Suppressor macrophage (primary cell): Measurements from ENCODE around the gene RAB11FIP4.
A peak's percentile ranks its signal among the peaks of the same experiment; 100 is the strongest.
"Not testable (repeated sequence)": the region's sequence is repeated elsewhere in the genome, so short reads cannot be mapped to it uniquely, and the experiment has no call there.

Experiments used
- DNase-seq, 4 experiments: peaks; one replicate each; pipeline ENCODE4 v3.0.0-alpha.2; 2020 to 2022
- total RNA-seq, 17 experiments: gene quantifications; one replicate each; lab custom pipeline; 2026; ENCODE audit warnings: mixed read lengths in 6 of 17, inconsistent platforms in 3 of 17; lab: John Stamatoyannopoulos, UW

RAB11FIP4 gene, protein sequence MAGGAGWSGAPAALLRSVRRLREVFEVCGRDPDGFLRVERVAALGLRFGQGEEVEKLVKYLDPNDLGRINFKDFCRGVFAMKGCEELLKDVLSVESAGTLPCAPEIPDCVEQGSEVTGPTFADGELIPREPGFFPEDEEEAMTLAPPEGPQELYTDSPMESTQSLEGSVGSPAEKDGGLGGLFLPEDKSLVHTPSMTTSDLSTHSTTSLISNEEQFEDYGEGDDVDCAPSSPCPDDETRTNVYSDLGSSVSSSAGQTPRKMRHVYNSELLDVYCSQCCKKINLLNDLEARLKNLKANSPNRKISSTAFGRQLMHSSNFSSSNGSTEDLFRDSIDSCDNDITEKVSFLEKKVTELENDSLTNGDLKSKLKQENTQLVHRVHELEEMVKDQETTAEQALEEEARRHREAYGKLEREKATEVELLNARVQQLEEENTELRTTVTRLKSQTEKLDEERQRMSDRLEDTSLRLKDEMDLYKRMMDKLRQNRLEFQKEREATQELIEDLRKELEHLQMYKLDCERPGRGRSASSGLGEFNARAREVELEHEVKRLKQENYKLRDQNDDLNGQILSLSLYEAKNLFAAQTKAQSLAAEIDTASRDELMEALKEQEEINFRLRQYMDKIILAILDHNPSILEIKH
- 1.7 to 64.8 (median 24.9) reads per million in 17 experiments for total RNA-seq

DNA sequence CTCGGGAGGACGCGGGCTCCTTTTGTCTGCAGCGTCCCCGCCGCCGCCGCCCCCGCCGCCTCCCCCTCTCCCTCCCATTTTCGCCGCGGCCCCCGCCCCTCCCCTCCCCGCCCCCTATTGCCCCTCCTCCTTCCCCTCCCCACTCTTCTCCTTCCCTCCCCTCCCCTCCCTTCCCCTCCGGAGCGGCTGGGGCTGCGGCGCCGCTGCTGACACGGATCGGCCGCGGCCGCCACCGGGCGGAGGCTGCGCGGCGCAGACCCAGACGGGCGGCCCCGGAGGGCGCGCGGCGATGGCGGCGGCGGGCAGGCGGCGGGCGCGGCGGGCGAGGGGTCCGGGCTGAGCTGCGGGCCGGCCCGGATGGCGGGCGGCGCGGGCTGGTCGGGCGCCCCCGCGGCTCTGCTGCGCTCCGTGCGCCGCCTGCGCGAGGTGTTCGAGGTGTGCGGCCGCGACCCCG is at the start of gene RAB11FIP4:
RAB11FIP4 (plus strand) TSS at position 180 of the 454 bp plus-strand sequence; CDS start at position 358, 178 bp downstream.
- peak in 2 of 4 experiments; percentile 43 to 47 for DNase-seq

DNA sequence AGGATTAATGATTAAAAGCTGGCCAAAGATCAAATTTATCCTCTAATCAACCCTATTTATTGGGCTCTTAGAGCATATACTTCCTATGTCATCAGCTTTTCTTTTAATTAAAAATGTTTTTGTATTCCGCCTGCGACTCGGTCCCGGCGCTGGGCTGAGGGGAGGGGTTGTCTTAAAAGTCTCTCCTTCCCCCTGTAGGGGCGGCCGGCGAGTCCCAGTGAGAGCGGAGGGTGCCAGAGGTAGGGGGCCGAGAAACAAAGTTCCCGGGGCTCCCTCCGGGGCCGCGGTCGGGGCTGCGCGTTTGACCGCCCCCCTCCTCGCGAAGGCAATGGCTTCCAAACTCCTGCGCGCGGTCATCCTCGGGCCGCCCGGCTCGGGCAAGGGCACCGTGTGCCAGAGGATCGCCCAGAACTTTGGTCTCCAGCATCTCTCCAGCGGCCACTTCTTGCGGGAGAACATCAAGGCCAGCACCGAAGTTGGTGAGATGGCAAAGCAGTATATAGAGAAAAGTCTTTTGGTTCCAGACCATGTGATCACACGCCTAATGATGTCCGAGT is 46.2 kb upstream of the RAB11FIP4 start:
- DNase-seq, result not testable (repeated sequence)

DNA sequence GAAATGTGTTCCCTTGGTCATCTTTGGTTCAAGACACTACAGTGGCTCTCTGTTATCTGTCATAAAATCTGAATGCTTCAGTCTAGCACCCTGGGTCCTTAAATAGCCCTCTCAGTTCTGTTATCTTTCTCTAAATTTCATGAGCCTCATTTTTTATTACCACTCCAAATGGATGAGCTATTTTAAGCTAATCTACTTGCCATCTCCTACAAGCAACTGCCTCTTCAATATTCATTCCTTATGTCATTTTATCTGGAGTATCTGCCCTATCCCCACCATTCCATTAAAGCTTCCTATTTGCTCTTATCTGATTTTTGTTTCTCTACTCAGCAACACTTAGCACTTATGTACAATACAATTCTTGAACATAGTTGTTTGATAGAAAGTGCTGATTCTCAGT is 42.0 kb upstream of the RAB11FIP4 start:
- no peak for DNase-seq

DNA sequence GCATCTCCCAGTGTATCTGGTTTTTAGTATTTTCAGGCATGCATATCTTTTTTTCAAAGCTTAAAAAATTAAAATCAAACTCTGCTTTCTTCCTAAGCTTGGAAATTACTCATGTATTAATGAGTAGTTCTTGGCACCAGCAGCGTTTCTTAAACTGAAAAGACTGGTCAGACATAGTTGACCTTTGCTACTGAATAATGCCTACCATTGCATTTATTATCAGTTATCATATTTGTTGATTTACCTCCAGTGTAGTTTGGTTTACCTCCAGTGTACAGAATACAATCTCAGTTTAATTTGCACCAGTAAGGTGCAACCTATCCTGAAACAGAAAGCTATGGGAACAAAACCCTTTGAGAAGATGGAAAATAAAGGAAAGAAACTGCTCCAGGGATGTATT is 35.5 kb upstream of the RAB11FIP4 start:
- no peak for DNase-seq

DNA sequence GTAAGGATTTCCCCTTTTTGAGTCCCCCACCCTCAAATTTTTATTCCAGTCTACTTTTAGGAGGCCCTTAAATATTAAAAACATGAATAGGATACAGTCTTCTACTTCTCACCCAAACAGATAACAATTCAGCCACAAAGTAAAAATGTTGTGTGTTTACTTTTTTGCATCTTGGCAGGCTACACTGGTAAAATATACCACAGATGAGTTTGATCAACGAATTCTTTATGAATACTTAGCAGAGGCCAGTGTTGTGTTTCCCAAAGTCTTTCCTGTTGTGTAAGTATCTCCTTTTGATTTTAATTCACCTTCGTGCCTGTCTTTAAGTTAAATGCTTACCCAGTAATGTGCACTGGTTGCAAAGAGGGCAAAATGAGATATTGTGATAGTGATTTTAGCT is 34.4 kb upstream of the RAB11FIP4 start:
- no peak for DNase-seq

DNA sequence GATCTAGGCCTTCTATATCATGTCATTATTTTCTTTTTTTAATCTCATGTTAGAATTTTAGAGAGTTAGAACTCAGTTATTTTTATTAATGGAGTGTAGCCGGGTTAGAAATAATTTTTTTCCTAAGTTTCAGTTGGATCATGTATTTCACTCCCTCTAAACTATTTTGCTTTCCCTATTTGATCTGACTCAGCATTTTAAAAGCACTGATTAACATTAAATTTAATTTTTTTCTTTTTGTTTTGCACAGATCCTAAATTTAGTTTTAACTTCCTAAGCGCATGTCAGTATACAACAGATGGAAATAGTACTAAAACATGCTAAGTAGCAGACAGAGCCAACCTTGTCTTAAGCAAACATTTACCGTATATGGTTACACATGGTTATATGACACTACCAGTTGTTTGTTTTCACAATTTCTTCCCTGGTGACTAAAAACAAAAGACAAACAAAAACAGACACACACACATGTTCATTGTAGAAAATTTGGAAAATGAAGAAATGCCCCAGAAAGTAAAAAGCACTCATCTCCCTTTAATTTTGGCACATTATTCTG is 33.6 kb upstream of the RAB11FIP4 start:
- DNase-seq, result no peak

DNA sequence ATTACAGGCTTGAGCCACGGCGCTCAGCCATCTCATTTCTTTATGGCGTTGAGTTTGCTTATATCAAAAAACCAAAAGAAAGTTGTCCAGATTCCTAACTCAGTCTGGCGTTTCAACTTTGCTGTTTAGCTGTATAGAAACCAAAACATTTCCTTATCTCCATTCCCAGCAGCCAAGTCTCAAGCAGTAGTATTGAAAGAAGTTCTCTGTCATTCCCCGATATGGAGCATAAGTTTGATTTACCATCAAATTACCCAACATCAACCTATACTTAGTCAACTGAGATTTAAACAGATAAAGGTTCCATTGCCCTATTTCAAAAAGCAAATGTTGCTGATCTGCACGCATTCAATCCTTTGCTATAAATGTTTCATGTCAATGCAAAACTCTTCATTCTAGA is 27.5 kb upstream of the RAB11FIP4 start:
- DNase-seq, result no peak

DNA sequence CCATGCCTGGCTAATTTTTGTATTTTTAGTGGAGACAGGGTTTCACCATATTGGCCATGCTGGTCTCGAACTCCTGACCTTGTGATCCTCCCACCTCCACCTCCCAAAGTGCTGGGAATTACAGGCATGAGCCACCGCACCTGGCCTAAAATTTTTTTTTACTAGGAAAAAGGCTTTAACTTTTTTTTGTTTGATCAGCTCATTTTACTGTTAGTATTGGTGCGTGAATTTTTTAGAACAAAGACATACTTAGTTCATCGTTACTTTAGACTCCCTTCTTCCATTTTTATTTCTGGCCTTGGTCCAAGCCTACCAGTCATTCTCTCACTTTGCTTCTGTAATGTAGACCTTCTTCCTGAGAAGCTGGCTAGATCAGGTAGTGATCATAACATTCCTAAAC is 25.4 kb upstream of the RAB11FIP4 start:
- no peak for DNase-seq

DNA sequence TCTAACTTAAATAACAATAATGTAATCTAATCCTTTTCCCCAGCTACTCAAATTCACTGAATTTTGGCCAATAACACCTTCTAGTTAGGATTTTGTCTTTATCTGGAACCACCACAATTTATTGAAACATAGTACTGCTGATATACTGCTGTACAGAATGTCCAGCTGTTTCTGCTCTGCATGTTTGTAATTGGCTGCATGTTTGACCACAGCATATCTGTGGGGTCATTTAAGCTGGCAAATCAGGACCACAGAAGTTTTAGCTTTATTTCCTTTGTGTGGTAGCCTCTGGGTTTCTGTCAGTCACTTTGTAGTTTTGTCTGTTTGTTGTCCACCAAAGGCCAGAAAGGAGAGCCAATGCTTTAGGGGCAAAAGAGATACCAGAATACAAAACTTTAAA is 22.2 kb upstream of the RAB11FIP4 start:
- no peak for DNase-seq

DNA sequence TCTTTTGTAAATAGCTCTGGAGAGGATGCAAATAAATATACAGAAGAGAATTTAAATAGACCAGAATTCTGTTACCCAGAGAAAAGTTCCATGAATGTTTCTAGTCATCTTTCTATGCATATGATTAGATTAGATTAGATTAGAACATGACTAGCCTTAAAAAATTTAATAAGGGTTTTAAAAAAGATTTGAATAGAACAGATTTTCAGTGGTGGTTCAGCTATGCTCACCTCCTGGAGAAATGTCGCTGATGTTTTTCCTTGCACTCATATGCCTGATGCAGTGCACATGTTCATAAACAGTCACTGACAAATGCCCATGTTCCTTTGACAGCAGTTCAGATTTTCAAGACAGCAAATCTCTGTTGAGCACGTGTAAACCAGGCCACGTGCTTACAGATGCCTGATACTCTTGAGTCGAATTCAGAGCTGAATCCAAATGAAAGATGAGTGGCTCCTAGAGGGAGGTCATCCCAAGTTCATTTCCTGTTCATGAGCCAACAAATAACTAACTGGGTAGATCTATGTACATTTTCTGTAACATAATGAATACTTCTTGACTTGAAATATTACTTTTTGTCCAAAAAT is 19.9 kb upstream of the RAB11FIP4 start:
- peak in 3 of 4 experiments; percentile 3 to 25 (median 23) for DNase-seq

DNA sequence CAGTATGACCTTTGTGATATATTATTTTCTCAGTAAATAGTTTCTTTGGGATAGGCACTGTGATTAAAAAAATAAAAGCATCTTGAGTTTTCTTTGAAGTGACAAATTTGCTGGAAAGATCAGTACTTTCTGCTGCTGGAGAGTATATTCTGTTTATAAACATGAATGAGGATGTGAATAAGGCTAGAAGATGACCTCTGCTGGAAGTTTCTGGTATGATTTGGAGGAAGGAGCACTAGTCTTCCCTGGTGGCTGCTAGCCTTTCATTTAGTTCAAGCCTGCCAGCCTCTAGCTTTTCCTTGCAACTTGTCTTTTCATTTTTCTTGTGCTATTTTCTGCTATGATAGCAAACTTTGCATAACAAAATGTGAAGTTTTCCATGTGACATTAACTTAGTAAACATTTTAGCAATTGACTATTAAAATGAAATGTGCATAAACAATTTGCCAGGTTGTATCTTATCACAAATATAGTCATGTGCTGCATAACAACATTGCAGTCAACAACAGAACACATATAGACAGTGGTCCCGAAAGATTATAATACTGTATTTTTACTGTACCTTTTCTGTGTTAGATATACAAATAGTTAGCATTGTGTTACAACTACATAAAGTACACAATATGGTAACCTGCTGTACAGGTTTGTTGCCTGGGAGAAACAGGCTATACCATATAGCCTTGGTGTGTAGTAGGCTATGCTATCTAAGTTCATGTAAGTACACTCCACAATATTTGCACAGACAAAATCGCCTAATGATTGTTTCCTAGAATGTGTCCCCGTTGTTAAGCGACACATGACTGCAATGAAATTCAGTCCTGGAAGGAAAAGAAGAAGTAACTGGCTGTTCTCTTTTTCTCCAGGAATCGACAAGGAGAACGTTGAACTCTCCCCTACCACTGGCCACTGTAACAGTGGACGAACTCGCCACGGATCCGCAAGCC is 18.1 kb upstream of the RAB11FIP4 start:
- peak; percentile 66 to 83 (median 78) for DNase-seq

DNA sequence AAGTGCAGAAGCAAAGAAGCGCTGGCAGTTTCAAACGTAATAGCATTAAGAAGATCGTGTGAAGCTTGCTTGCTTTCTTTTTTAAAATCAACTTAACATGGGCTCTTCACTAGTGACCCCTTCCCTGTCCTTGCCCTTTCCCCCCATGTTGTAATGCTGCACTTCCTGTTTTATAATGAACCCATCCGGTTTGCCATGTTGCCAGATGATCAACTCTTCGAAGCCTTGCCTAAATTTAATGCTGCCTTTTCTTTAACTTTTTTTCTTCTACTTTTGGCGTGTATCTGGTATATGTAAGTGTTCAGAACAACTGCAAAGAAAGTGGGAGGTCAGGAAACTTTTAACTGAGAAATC is 17.4 kb upstream of the RAB11FIP4 start:
- DNase-seq, result peak in 1 of 4 experiments; percentile 76

DNA sequence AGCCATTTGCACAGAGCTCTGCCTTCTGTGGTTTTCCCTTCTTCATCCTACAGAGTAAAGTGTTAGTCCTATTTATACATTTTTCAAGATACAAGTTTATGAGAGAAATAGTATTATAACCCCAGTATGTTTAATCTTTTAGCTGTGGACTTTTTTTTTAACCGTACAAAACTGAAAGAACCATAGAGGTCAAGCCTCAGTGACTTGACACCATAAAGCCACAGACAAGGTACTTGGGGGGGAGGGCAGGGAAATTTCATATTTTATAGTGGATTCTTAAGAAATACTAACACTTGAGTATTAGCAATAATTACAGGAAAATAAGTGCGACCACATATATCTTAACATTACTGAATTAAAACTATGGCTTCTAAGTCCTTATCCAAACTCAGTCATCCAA is 17.0 kb upstream of the RAB11FIP4 start:
- no peak for DNase-seq

DNA sequence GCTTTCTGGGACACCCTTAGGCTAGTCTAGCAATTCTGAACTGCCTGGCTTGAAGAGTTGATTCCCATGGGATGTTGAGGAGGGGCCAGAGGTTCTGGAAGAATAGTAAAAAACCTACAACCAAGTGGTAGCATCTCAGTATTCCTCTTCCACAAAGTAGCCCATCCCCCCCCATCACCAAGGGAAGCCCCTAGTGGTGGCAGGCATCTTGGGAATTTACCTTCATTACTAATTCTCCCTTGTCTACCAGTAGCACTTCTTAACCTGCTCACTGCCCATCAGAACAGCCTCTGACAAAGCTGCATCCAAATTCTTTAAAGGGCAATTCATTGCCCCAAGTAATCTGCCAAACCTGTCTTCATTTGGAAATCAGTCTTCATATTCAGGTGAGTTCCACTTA is 12.8 kb upstream of the RAB11FIP4 start:
- DNase-seq, result no peak

DNA sequence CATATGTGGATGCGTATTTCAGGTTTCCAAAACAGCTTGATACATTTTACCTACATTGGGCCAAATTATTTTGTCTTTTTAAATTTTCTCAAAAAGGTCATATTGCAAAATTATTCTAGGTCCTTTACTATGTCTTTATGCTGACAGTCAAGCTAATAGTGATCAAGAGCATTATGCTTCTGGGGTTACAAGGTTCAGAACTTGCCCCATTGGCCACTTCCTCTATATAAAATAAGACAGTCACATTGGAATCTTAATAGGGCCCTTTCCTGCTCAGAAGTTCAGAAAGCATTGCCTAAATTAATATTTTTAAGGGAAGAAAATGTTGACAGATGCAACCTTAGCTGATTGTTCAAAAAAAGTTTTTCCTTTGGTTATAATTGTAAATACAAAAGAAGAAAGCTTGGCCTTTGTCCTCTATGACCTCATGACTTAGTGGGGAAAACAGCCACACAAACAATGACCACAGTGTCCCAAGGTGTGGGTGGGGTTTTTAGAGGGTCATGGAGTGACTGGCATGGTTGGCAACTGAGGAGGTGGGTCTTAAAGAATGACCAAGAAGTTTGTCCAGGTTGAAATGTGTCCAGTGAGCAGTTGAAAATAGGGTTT is 11.8 kb upstream of the RAB11FIP4 start:
- peak; percentile 21 to 50 (median 36) for DNase-seq

DNA sequence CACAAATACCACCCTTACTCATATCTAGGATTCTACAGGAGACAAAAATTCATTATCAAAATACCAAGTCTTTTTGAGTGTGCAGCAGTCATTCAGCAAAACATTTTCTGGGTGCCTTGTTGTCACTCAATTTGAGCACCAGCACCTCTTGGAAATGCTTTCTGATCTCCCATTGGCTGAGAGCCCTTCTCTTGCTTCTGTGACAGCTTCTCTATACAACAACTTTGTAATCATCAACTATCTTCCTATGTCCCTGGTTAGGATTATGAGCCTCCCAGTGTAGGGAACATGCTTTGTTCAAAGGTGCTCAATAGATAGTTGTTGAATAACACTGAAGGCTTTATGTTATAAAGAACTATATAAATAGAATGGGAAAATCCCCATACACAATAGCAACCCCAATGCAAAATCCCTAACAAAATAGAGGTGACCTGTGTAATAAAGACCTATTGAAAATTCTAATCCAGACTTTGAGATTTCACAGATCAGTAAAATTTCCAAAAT is 10.3 kb upstream of the RAB11FIP4 start:
- DNase-seq, result no peak

DNA sequence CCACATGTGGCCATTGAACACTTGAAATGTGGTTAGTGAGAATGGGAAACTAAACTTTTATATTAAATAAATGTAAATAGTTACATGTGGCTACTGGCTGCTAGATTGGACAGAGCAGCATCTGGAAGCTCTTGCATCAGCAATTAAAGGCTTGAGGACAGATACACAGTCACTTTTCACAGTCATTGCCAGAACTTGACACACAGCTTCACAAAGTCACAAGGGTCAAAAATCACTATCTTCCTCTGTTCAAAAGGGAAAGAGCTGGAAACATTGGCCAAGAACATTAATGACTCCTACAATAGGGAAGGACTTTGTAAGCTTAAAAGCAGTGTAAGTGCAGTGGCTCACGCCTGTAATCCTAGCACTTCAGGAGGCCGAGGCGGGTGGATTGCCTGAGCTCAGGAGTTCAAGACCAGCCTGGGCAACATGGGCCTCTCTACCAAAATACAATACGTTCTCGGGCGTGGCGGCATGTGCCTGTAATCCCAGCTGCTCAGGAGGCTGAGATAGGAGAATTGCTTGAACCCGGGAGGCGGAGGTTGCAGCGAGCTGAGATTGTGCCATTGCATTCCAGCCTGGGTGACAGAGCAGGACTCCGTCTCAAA is 8.7 kb upstream of the RAB11FIP4 start:
- not testable (repeated sequence) for DNase-seq

DNA sequence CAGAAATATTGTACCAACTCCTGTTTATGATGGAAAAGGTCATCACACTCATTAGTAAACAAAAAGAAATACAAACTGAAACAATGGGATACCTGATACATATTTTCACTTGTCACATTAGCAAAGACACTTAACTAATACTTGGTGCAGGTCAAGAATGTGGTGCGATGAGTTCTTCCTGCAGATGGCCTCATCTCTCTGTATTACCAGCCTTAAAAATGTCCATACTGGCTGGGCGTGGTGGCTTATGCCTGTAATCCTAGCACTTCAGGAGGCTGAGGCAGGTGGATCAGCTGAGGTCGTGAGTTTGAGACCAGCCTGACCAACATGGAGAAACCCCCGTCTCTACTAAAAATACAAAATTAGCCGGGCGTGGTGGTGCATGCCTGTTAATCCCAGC is 8.0 kb upstream of the RAB11FIP4 start:
- not testable (repeated sequence) for DNase-seq

DNA sequence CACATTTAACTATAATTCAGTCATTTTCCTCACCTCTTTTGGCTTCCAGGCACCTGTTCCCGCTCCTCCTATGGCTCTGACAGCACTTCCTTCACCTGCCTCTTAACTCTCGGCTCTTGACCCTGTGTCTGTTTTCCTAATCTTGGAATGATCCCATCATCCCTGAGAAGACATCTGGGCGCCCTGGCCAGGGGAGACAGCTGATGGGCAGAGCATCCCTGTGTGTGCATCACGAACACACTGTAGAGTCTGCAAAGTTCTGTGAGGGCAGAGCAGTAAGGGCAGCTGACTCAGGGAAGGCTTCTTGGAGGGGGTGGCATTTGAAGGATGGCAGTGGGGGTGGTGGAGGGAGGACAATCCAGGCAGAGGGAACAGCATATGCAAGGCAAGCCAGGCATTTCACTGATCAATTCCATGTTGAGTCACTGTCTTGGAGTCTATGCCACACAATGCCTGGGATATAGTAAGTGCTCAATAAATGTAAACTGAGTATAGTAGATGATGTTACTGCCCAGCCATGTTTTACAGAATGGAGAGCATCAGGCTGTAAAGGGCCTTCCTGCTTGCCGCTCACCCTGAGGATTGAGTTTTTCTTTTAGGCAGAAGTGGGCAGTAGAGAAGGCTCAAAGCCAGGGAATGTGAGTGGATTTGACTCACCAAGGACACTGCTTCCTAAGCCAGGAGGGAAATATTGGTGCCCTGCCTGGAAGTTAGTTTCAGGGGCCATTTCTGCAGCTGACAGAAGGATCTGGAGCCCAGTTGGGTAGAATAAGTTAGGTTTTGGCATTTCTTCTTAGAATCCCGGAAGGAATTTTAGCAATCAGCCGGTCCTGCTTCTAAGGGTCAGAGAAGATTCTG is 5.8 kb upstream of the RAB11FIP4 start:
- DNase-seq, result no peak
